Inflammatory macrophage treated with lipopolysaccharide for 1 hour (primary cell): Measurements from ENCODE around the gene HDHD5.
A peak's percentile ranks its signal among the peaks of the same experiment; 100 is the strongest.

Source experiments
- DNase-seq, 2 donors: peaks; one replicate each; pipeline ENCODE4 v3.0.0-alpha.2; 2020 to 2022

HDHD5 gene

GRCh38 chr22:17118342-17118741 lies 40.7 kb downstream of the HDHD5 start:
- no peak for DNase-seq

DNA sequence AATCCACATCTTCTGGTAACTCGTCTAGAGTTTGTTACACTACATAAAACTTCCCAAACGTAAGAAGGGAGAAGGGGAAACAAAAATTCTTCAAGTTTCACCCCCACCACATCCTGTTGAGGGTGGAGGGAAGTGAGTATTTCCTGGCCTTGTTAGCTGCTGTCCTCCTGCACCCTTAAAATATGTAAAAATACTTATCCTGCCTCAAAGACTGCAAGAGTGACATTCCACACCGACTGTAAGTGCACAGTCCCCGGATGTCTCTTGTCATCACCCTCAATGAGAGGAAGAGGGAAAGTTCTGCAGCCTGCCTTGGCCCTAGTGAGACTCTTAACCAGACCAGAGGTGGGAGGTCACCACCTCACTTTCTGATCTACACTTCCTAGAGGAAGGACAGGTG lies 41.2 kb downstream of the HDHD5 start:
- peak; percentile 56 to 66 for DNase-seq

GRCh38 chr22:17117400-17117799 lies 41.7 kb downstream of the HDHD5 start:
- no peak for DNase-seq

DNA sequence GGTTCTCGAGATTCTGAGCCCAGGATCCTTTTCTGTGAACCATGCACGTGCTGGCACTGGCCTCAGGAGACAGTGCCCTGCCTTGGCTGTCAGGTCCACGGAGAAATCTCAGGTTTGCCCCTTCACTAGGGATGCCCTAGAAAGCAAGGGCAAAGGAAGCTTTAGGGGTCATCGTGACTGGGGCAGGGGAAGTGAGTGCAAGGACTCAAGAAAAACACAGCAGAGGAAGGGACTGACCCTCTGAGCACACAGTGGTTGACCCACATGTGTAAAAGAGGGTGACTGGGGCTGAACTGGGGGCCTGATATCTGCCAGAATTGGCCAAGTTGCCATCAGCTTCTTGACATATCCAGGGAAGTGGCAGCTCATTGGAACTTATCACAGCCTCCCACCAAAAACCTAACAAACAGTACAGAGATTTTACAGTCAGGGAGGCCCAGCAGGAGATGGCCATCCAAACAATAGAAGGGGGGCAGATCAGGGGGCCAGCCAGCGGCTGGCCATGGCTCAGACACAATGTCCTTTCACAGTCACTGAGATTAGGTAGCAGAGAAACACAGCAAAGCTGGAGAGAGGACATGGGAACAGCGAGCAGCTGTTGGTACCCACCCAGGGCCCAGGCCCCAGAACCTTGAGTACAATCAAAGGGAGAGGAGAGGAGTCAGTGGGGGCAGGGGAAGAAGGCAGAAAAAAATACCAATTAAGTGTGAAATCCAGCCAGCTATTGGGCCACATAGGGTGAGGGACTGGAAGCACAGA lies 42.3 kb downstream of the HDHD5 start:
- no peak for DNase-seq

- DNase-seq, result no peak
Measured at GRCh38 chr22:17115945-17116565, 43.0 kb downstream of the HDHD5 start.

DNA sequence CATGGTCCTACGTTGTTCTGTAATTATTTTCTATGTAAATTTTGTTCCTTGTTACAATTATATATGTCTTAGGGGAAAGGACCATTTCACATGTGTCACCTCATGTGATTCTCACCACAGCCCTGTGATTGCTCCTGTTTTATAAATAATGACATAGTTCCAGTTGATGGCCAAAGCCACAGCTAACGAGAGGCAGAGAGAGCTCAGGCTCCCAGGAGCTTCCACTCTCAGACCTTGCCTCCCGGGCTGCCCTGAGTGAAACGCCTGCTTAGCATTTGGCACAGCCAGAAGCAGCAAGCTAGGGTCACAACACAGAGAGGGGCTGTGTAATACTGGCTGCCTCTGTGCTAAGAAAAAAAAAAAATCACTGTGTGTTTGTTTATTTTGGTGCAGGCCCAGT lies 43.8 kb downstream of the HDHD5 start:
- peak; percentile 37 to 57 for DNase-seq

GRCh38 chr22:17114898-17115235 lies 44.2 kb downstream of the HDHD5 start:
- DNase-seq, result no peak

- DNase-seq, result no peak
Measured at GRCh38 chr22:17114173-17114897, 44.7 kb downstream of the HDHD5 start.

GRCh38 chr22:17113600-17113999 lies 45.5 kb downstream of the HDHD5 start:
- no peak for DNase-seq

DNA sequence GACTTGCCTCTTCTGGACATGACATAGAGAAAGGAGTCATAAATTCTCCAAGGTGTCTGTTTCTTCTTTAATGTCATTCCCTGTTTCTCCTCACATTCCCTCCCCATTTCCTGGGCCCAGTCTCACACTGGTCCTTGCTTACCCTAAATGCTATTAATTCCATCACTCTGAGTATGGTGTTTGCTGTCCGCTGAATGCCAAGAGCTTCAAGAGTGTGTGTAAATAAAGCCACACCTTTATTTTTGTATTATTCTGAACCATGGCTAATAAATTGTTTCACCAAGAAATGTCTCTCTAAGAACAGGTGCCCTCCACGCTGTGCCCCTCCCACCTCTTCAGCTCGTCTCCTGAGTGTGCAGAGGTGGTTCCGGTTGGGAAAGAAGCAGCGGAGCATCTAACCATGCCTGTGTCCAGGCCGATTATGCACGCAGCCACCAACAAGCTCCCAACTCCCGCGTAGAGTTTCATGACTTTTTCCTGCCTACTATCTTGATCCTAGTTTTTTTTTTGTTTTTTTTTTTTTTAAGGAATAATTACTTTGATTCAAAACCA lies 46.5 kb downstream of the HDHD5 start:
- DNase-seq, result no peak

DNA sequence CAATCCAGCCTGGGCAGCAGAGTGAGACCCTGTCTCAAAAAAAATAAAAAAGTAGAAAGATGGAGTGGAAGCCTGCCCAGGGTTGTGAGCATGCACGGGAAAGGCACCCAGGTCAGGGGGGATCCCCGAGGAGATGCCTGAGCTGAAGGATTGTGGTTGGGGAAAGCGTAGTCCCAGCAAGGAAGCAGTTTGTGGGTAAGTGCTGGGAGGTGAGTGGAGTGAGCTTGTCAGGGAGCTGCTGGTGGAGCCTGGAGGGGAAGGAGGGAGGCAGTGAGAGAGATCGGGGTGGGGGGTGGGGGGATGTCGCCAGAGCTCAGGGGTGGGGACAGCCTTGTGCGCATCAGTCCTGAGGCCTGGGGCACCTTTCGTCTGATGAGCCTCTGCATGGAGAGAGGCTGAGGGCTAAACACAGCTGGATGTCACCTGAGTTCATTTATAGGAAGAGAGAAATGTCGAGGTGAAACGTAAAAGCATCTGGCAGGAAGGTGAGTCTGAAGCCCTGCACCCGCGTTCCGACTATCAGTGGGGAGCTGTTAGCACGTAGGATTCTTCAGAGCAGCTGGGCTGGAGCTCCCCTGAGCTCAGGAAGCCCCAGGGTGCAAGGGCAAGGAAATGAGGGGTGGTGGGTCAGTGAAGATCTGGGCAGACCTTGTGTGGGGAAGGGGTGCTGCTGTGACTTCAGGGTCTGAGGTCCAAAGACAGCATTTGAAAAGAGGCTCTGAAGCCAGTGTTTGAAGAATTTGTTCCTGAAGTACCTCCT lies 48.1 kb downstream of the HDHD5 start:
- DNase-seq, result no peak

GRCh38 chr22:17109976-17110375 lies 49.1 kb downstream of the HDHD5 start:
- DNase-seq, result no peak

- no peak for DNase-seq
Measured at GRCh38 chr22:17109113-17109865, 49.8 kb downstream of the HDHD5 start.

GRCh38 chr22:17108256-17109112 lies 50.6 kb downstream of the HDHD5 start:
- no peak for DNase-seq

DNA sequence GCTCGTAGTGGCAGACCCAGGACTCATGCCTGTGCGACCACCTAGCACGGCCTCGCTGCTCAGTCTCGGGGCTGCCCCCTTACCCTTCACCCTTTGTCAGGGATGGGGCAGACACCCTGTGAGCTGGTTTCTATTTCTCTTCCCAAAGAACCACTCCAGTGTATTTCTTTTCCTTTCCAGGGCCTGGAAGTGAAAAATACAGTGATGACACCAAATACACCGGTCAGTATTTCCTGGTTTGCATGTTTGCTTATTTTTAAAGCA lies 51.6 kb downstream of the HDHD5 start:
- DNase-seq, result no peak

DNA sequence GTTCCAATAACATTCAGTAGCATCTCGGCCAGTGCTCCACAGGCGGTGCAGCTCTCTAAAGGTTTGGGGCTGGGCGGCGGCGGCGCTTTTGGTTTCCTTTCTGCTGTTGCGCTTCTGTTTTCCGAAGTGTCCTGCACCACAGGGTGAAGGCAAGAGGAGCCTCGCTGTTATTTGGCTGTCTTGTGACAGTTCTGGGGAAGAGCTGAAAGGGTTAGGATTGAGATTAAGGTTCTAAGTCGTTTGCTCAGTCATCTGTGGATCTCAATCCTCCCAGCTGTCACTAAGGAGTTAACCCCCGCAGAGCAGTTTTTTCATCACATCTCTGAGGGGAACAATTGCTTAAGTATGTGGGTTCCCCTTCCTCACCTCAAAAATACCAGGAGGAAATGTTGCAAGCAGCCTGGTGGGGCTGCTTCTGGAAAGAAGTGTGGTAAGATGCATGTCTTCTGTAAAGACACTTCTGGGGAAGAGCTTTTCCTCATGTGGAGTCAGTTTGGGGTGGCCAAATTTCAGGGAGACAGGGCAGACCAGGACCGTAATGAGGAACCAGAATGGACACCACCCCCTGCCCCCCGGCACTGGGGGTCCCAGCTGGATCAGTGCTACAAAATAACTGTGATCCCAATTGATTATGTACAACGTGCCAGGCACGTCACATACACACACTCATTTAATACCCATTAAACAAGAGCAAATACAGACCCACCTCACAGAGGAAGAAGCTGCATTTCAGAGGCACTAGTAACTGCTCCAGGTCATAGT lies 52.1 kb downstream of the HDHD5 start:
- peak; percentile 93 to 95 for DNase-seq

- no peak for DNase-seq
Measured at GRCh38 chr22:17106161-17106784, 52.8 kb downstream of the HDHD5 start.

DNA sequence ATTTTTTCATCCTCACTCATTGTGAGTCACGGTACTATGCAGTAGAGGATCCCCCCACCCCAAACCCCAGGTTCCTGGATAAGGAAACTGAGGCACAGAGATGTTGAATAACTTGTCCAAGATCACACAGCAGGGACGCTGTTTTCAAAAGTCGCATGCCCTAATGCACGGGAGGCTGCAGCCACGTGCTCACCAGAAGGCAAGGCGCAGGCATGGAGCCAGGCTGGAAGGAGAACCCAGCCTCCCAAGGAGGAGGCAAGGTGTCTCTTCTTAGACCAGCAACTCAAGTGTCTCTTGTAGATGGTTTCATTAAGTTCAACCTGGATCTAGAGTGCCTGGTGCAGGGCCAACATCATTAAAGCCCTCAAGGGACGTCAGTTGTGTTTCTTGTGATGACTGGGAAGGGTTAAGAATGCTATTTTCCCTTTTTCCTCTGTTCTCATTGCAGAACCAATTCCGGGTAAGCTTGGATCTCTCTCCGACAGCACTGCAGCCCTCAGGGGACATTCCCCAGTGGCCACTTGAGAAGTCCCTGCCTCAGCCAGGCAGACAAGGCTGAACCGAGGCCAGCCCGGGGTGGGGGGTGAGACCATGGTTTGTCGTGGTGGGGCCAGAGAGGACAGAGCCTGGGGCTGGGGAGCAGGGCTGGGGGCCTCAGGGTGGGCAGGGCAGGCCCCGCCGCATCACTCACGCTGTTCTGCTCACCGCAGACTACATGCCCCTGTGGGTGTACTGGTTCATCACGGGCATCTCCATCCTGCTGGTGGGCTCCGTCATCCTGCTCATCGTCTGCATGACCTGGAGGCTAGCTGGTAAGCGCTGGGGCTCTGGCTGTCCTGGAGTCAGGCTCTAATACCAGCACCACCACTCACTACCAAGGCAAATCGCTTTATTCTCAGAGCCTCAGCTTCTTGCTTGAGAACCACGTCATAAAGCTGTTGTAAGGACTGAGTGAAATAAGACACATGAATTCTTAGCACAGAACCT lies 53.6 kb downstream of the HDHD5 start:
- DNase-seq, result no peak

DNA sequence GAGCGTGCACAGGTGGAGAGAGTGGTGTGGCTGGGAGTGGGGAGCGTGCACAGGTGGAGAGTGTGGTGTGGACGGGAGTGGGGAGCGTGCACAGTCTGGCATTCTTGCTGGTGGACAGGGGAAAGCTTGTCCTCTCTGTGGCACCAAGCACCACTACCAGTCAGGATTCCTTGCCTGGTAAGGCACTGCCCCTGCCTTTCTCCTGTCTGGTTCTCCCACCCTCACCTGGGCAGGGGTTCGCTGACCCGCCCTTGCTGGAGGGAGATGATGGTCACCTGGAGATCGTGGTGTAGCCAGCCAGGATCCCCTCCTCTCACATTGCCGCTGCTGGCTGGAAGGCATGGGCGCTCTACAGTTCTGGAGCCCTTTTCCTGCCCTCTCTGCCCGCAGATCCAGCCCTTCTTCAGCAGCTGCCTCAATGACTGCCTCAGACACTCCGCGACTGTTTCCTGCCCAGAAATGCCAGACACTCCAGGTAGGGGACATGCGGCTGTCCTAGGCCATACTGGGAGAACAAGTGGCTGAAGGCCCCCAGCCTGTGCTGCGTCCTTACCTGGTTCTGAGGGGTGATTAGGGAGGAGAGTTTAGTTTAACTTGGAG lies 54.6 kb downstream of the HDHD5 start:
- DNase-seq, result no peak
